Effector memory CD4-positive, alpha-beta T cell (primary cell): ENCODE measurements around the gene RAB12.

ENCODE experiments used
- DNase-seq, 3 donors: peaks; one replicate each; pipeline ENCODE4 v3.0.0-alpha.2; 2020
- H3K27ac ChIP-seq: 2 replicates; pipeline ENCODE4 v1.7.0; 2013; ENCODE audit warnings: mild to moderate bottlenecking, low read length, moderate library complexity; ENCODE audit not compliant: insufficient read depth, poor library complexity, severe bottlenecking
- H3K27me3 ChIP-seq: replicated peaks from 2 replicates; pipeline ENCODE4 v1.7.0; 2013; ENCODE audit warnings: mild to moderate bottlenecking, low read length; ENCODE audit not compliant: insufficient read depth, control insufficient read depth, poor library complexity, severe bottlenecking
- H3K36me3 ChIP-seq: 2 replicates; pipeline ENCODE4 v1.7.0; 2013; ENCODE audit warnings: mild to moderate bottlenecking, low read length, moderate library complexity; ENCODE audit not compliant: control insufficient read depth, insufficient read depth
- H3K4me1 ChIP-seq: 2 replicates; pipeline ENCODE4 v1.7.0; 2013; ENCODE audit warnings: low read length, mild to moderate bottlenecking; ENCODE audit not compliant: control insufficient read depth, insufficient read depth, poor library complexity, severe bottlenecking
- H3K4me3 ChIP-seq: 2 replicates; pipeline ENCODE4 v1.7.0; 2013; ENCODE audit warnings: low read length, low read depth, mild to moderate bottlenecking; ENCODE audit not compliant: insufficient read depth, poor library complexity, severe bottlenecking
- H3K9me3 ChIP-seq: 2 replicates; pipeline ENCODE4 v1.7.0; 2013; ENCODE audit warnings: mild to moderate bottlenecking, low read length, moderate library complexity; ENCODE audit not compliant: control insufficient read depth

RAB12 gene

GRCh38 chr18:8595445-8595844, 13.8 kb upstream of the RAB12 start:
- Histone ChIP-seq H3K4me3 (no peak overlapping the region), H3K36me3 (no peaks in the 10 kb centered on the region), H3K9me3 (no peaks in the 10 kb centered on the region), H3K27me3 (no peaks in the 10 kb centered on the region), H3K4me1 (no peaks in the 10 kb centered on the region), H3K27ac (no peak overlapping the region)
- no peak for DNase-seq

DNA sequence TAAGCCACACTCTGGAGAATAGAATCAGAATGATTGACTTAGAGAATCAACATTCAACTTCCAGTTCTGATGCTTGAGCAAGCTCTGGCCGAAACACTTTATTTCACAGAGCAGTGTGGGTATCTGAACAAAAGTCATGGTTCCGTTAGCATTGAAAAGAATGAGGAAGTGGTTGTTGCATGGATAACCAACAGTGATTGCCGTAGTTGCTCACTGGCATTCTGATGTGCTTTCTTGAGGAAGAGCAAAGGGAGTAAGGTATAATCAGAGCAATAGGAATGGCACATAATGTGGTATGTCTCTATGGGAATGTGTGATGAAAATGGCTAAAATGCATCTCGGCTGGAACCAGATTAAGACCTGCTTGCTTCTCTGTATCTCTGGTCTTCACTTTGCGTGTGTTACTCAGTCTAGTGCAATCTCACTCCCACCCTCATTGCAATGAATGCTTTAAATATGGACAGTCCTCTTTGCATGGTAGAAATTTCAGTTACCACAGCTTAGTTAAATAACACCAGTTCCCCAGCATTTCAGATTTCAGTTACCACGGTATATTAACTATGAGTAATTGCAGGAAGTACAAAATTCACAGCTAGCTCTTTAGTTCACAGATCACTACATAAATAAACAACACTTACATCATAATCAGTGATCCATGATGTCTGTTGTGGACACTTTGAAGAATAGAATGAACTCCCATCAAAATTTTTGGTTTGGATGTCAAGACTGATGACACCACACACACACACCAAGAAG, 7.8 kb upstream of the RAB12 start:
- H3K4me1 ChIP-seq, result no peaks in the 10 kb centered on the region
- no peaks in the 10 kb centered on the region for H3K36me3 ChIP-seq
- H3K9me3 ChIP-seq, result no peaks in the 10 kb centered on the region
- no peaks in the 10 kb centered on the region for H3K27me3 ChIP-seq
- H3K27ac ChIP-seq, result no peak overlapping the region
- no peak overlapping the region for H3K4me3 ChIP-seq
- no peak for DNase-seq

DNA sequence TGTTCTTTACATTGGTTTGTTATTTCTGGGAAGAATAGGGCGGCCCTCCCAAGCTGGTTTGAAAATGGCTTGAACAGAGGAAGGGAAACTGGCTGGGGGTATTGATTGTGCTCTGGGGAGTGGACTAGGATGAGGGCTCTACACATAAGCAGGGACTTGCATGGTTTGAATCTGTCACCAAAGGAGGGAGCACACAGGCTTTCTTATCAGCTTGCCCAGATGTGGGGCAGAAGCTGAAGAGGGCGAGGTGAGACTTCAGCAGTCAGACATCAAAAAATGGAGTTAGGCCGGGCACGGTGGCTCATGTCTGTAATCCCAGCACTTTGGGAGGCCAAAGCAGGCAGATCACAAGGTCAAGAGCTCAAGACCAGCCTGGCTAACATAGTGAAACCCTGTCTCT, 7.2 kb upstream of the RAB12 start:
- no peaks in the 10 kb centered on the region for H3K27me3 ChIP-seq
- no peak overlapping the region for H3K4me3 ChIP-seq
- DNase-seq, result no peak
- H3K9me3 ChIP-seq, result no peaks in the 10 kb centered on the region
- no peak overlapping the region for H3K27ac ChIP-seq
- no peaks in the 10 kb centered on the region for H3K36me3 ChIP-seq
- no peaks in the 10 kb centered on the region for H3K4me1 ChIP-seq

DNA sequence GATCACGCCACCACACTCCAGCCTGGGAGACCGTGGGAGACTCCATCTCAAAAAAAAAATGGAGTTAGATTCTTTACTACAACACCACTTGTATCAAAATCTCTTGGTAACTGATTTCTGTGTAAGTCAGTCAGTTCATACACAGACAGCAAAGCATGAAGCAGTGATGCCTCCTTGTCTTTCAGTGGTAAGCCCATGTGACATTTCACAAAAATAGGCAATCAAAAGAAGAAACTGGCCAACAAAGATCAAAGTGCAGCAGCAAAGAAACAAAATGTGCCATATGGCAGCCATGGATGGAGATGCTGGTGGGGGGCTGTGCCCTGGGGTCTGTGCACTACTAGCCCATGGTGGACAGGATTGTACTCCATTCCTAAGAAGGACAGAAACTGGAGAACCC, 6.7 kb upstream of the RAB12 start:
- Histone ChIP-seq H3K27ac (no peak overlapping the region), H3K4me1 (no peaks in the 10 kb centered on the region), H3K27me3 (no peaks in the 10 kb centered on the region)

DNA sequence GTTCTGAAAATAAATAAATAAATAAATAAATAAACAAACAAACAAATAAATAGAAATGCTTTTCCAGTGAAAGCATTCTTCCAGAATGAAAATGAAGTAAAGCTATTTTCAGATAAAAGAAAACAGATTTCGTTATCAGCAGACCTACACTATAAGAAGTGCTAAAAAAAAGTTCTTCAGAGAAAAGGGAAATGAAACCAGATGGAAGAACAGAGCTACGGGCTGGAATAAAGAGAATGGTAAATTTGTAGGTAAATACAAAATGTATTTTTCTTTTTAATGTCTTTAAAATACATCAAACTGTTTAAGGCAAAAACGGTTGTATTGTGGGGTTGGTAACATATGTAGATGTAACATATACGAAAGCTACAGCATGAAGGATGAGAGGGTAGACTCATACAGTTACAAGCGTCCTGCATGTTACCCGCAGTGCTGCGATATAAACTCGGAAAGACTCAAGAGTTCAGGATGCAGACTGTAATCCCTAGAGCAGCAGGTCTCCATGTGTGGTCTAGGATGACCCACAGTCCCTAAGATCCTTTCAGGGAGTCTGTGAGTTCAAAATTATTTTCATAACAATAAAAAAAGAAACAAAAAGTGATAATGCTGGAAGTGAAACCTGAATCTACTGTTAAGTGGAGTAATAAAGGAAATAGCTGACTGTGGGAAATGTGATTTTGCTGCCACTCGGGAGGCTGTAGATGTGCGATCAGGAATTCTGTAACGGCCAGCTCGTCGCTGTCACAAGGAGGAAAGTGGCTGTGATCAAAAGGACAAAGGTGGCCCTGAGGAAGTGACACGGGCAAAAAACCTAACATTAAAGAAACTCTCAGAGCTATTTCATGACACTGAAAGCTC, 5.3 kb upstream of the RAB12 start:
- H3K4me1 ChIP-seq, result no peaks in the 10 kb centered on the region
- DNase-seq, result no peak
- no peaks in the 10 kb centered on the region for H3K27me3 ChIP-seq
- H3K9me3 ChIP-seq, result no peaks in the 10 kb centered on the region
- no peaks in the 10 kb centered on the region for H3K36me3 ChIP-seq
- no peak overlapping the region for H3K4me3 ChIP-seq
- H3K27ac ChIP-seq, result no peak overlapping the region

More for the DNA sequence above, 6.7 kb upstream of the RAB12 start:
- no peaks in the 10 kb centered on the region for H3K9me3 ChIP-seq
- DNase-seq, result no peak
- no peaks in the 10 kb centered on the region for H3K36me3 ChIP-seq
- H3K4me3 ChIP-seq, result no peak overlapping the region

- no peak overlapping the region for H3K4me3 ChIP-seq
- peaks cover 4% of the 10 kb centered on the region for H3K4me1 ChIP-seq
- no peaks in the 10 kb centered on the region for H3K27me3 ChIP-seq
- no peak for DNase-seq
- H3K36me3 ChIP-seq, result no peaks in the 10 kb centered on the region
- H3K27ac ChIP-seq, result no peak overlapping the region
- H3K9me3 ChIP-seq, result no peaks in the 10 kb centered on the region
Measured at GRCh38 chr18:8605974-8606373, 3.3 kb upstream of the RAB12 start.

GRCh38 chr18:8607776-8608742, 1.2 kb upstream of the RAB12 start:
- H3K36me3 ChIP-seq, result no peaks in the 10 kb centered on the region
- peaks cover 18% of the 10 kb centered on the region for H3K4me1 ChIP-seq
- no peaks in the 10 kb centered on the region for H3K9me3 ChIP-seq
- H3K27ac ChIP-seq, result peak overlapping the region; percentile 61
- DNase-seq, result no peak
- no peaks in the 10 kb centered on the region for H3K27me3 ChIP-seq
- peak overlapping the region; percentile 60 for H3K4me3 ChIP-seq

DNA sequence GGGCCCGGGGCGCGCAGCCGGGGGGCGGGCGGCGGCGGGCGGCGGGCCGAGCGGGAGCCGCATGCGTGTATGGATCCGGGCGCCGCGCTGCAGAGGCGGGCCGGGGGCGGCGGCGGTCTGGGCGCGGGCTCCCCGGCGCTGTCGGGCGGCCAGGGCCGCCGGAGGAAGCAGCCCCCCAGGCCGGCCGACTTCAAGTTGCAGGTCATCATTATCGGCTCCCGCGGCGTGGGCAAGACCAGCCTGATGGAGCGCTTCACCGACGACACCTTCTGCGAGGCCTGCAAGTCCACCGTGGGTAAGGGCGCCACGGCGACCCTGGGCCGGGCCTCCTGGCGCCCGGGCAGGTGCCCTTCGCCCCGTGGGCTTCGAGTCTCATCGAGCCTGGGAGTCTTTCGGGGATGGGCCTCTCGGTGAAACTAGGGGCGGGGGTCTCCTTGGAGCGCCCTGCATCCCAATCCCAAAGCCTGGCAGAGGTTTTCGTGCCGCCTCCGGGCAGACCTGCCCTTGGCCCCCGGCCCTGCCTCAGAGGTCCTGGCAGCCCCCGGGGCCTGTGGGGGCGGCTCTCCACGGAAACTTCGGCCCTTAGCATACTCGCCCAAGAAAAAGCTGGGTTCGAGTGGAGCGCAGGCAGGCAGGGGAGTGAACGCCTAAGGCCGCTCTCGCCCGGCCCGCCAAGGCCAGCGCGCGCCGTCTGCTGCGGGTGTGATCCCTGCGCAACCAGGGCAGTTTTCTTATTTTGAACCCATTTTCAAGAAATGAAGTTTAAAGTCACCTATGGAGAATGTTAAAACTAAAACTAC, 622 bp downstream of the RAB12 start:
- no peaks in the 10 kb centered on the region for H3K9me3 ChIP-seq
- no peaks in the 10 kb centered on the region for H3K27me3 ChIP-seq
- H3K36me3 ChIP-seq, result no peaks in the 10 kb centered on the region
- peaks cover 18% of the 10 kb centered on the region for H3K4me1 ChIP-seq
- peak overlapping the region; percentile 72 for H3K4me3 ChIP-seq
- DNase-seq, result peak in 1 of 3 donors; percentile 3
- H3K27ac ChIP-seq, result peak overlapping the region; percentile 52

- Histone ChIP-seq H3K27ac (peak overlapping the region; percentile 52), H3K36me3 (no peaks in the 10 kb centered on the region), H3K9me3 (no peaks in the 10 kb centered on the region), H3K27me3 (no peaks in the 10 kb centered on the region), H3K4me1 (peaks cover 18% of the 10 kb centered on the region), H3K4me3 (peak overlapping the region; percentile 72)
- no peak for DNase-seq
Measured at GRCh38 chr18:8610459-8610851, 1.2 kb downstream of the RAB12 start.
